Dermis microvascular lymphatic vessel endothelial cell (primary cell): ENCODE results near the gene C6orf141. TPM values are rescaled to one million over a fixed set of nuclear protein-coding genes. Genes with fewer than 3 reads are reported as not detected.
"Not testable (repeated sequence)": the region's sequence is repeated elsewhere in the genome, so short reads cannot be mapped to it uniquely, and the experiment has no call there.

Source experiments
- DNase-seq, 2 donors: peaks; one replicate each; pipeline versions ENCODE4 v3.0.0 to v3.0.0-alpha.2; 2010; ENCODE audit warnings: low read depth in 2 of 2
- total RNA-seq: library from RNA; depleted of rRNA; stranded (reverse); fragments of >200 nt; gene quantifications from 2 replicates; pipeline ENCODE4 v1.2.1, GENCODE V29; 2014

The C6orf141 gene
- total RNA-seq, 1 donor from 2014 or later, result 23.4 TPM

DNA sequence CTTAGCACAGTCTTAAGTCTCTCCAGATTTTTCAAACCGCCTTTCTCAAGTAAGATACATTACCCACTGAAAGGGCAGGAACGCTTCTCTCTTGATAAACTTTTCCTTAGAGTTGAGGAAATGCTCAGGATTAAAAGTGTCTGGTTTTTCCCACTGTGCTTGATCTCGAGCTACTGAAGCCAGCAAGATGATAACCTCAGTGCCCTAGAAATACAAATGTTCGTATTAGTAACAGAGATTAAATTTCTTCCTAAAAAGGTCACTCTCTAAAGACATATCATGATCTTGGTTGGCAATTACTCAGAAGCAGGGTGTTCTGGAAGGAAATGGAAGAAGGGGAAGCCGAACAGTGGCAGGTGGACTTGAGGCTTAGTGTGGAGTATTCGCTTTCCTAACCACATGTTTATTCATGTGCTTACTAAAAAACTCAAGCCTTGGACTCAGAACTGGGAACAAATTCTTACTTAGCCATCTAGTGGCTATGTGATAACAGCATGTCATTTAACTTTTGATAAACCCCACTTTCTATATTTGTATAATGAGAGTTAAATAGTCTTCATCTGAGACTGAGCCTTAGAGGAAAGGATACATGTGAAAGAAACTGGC, 20.1 kb downstream of the C6orf141 start:
- peak; percentile 65 to 82 for DNase-seq

DNA sequence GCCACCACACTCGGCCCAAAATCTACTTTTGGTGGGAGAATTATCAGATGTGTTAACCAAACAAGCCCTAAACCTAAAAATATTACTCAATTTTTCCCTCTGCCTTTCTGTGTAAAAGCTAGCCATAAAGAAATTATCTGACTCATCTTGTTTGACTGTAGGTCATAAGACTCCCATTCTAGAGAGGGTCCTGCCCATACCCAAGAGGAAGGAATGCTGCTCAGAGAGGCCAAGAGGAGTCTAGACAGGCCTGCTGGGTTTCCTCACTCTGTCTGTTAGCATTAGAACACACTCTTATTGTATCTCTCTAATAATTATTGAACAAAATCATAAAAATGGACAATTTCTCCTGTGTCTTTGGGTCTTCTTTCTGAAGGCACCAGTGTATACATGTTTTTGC, 26.1 kb downstream of the C6orf141 start:
- DNase-seq, result no peak

DNA sequence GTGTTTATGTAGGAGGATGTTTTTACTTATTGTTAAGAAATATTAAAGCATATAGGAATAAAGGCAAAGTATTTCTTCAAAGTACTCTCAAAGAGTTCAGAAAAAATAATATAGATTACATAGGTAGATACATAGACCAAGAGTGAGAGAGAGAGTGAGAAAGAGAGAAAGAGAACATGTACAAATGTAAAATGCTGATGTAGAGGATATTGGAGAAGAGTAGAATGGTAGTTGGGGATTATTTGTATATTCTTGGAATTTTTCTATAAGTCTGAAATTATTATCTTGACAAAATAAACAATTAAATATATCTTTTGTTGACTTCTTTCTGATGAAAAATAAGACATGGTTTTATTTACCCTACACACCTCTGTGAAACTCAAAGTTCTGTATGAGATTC, 29.2 kb downstream of the C6orf141 start:
- no peak for DNase-seq

DNA sequence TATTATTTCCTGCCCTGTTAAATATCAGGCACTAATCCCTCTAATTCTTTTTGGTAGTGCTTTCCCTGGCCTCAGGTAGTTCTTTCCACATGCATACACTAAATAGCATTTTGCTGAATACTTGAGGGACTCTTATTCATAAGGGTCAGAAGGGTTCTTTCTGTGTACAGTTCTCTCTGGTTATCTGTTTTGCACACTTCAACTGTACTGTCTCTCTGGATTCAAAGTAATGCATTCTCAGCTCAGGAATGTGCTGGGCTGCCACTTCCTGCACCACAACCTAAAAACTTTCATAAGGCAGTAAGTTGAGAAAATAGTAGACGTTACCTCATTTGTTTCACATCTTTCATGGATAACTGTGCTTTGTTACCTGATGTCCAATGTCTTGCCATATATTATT, 32.1 kb downstream of the C6orf141 start:
- no peak for DNase-seq

DNA sequence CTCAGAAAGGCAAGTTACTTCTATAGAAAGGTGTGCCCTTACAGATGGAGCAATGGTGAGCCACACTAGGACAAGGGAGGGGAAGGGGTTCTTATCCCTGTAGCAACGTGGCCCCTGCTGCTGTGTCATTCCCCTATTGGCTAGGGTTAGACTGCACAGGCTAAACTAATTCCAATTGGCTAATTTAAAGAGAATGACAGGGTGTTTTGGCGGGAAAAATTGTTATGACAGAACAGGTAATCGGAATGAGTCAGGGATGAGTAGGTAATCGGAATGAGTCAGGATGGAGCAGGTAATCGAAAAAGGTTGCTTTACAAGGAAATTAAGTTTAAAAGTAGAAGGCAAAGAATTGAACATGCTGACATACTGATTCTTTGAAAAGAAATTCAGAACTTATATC, 36.8 kb downstream of the C6orf141 start:
- DNase-seq, result not testable (repeated sequence)

Other genes starting within 250 kb of the C6orf141 start
- gene MMUT, start 87.4 kb upstream of the C6orf141 start, total RNA-seq, result 10.2 and 11.9 TPM in 2 replicates
- 2.9 and 3.1 TPM in 2 replicates for gene CENPQ, start 87.3 kb upstream of the C6orf141 start, total RNA-seq
- not detected in 2 replicates for gene GLYATL3, start 50.7 kb upstream of the C6orf141 start, total RNA-seq
- gene RHAG, start 86.2 kb downstream of the C6orf141 start, total RNA-seq, result not detected in 2 replicates
- not detected in 2 replicates for gene CRISP2, start 162.9 kb downstream of the C6orf141 start, total RNA-seq
- not detected in 2 replicates for gene CRISP3, start 193.7 kb downstream of the C6orf141 start, total RNA-seq
- gene PGK2, start 236.6 kb downstream of the C6orf141 start, total RNA-seq, result not detected in 2 replicates